Transverse colon (tissue), 4 donors: ENCODE results near the gene LRP1B. TPM values are rescaled to one million over a fixed set of nuclear protein-coding genes. Genes with fewer than 3 reads are reported as not detected.

Experiments used
- DNase-seq: peaks from one replicate; pipeline ENCODE4 v3.0.0-alpha.2; 2019
- H3K27ac ChIP-seq, 4 donors: fragments of 200-600 bp; sonication (generic); 2 replicates each; pipeline ENCODE4 v1.5.1; 2016 to 2018; ENCODE audit warnings: inconsistent platforms in 4 of 4
- H3K27me3 ChIP-seq: fragments of 200-600 bp; sonication (generic); 2 replicates; pipeline ENCODE4 v1.5.1; 2017; ENCODE audit warnings: inconsistent platforms
- H3K36me3 ChIP-seq, 4 donors: fragments of 200-600 bp; sonication (generic); 2 replicates each; pipeline ENCODE4 v1.5.1; 2017 to 2019; ENCODE audit warnings: inconsistent platforms in 4 of 4
- H3K4me1 ChIP-seq, 4 donors: fragments of 200-600 bp; sonication (generic); 2 replicates each; pipeline ENCODE4 v1.5.1; 2017 to 2020; ENCODE audit warnings: inconsistent platforms in 4 of 4
- H3K4me3 ChIP-seq, 4 donors: fragments of 200-600 bp; sonication (generic); 1 replicate in 1 of 4; 2 replicates in 3 of 4; pipeline versions ENCODE4 v1.5.1 to v1.6.1; 2017 to 2019; ENCODE audit warnings: inconsistent platforms in 4 of 4
- H3K9me3 ChIP-seq, 2 donors: fragments of 200-600 bp; sonication (generic); 2 replicates each; pipeline ENCODE4 v1.5.1; 2017 to 2019; ENCODE audit warnings: inconsistent platforms in 2 of 2
- CTCF ChIP-seq, 5 experiments: fragments of 200-600 bp in 3 of 5; fragments of 450-650 bp in 2 of 5; sonication (generic) in 3 of 5; IDR thresholded peaks; 1 replicate in 2 of 5; 2 replicates in 3 of 5; pipeline ENCODE4 v1.5.1; 2016 to 2017; ENCODE audit warnings: antibody characterized with exemption in 5 of 5, inconsistent platforms in 3 of 5, mild to moderate bottlenecking in 2 of 5, moderate library complexity in 1 of 5
- EP300 ChIP-seq: sonication (generic); formaldehyde crosslinking; IDR thresholded peaks from one replicate; pipeline ENCODE4 v1.6.1; 2017; ENCODE audit warnings: antibody characterized with exemption, low read depth
- POLR2A ChIP-seq: fragments of 450-650 bp; IDR thresholded peaks from one replicate; pipeline ENCODE4 v1.6.1; 2016; ENCODE audit warnings: antibody characterized with exemption, mild to moderate bottlenecking, moderate library complexity
- POLR2AphosphoS5 ChIP-seq, 3 donors: sonication (generic); formaldehyde crosslinking; IDR thresholded peaks; one replicate each; pipeline ENCODE4 v1.6.1; 2016; ENCODE audit warnings: antibody characterized with exemption in 3 of 3
- WGBS, 2 donors: methylation state at CpG; one replicate each; pipeline ENCODE4 v1.1.5; 2018; ENCODE audit warnings: low coverage in 1 of 2; 5-methylcytosine and 5-hydroxymethylcytosine counted together
- in situ Hi-C, 4 donors: fragments of 200-750 bp; cut with MboI; loops; one replicate each; pipeline versions ENCODE4 v1.15.0 to v1.15.1; 2017; ENCODE audit warnings: low sequenced_read_pairs in 3 of 4, low pct_ligation_motif_present in 1 of 4, low pct_unique_long_range_greater_than_20kb in 1 of 4
- intact Hi-C: fragments of 100-400 bp; cut with DNase I; formaldehyde crosslinking; loops from one replicate; pipeline ENCODE4 v1.15.1; 2023; ENCODE audit warnings: low total_unique reads
- total RNA-seq, 4 donors: library from RNA; depleted of rRNA; stranded (reverse); fragments of >200 nt; gene quantifications; one replicate each; pipeline ENCODE4 v1.1.0, GENCODE V29; 2016

LRP1B gene
- total RNA-seq, 4 donors from 2014 or later: 0.48 to 5.4 (median 0.82) TPM; not detected in 1

DNA sequence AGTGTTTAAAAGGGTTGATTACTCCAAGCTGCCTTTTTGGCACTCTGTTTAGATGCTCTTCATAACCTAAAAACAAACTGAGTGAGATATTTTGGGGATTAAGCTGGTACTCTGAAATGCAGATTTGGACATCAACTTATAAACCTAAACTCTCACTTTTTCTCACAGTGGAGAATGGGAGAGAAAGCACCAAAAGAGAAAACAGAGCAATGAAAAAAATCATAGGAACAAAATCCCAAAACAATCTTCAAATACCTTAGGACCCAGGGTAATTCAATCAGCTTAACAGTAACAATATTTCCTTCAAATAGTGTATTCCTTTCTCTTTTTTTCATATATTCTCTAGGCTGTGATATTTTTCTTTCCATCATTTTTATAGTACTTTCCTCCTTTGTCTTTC, 11.5 kb downstream of the LRP1B start:
- in situ Hi-C loops: no loop called here
- Histone ChIP-seq H3K4me3 (no peak overlapping the region), H3K27ac (no peak overlapping the region), H3K9me3 (no peaks in the 10 kb centered on the region), H3K27me3 (no peaks in the 10 kb centered on the region), H3K4me1 (no peaks in the 10 kb centered on the region), H3K36me3 (no peaks in the 10 kb centered on the region)
- DNase-seq: no peak
- TF ChIP-seq EP300 (no peak), POLR2AphosphoS5 (IDR thresholded peaks at IDR 0.05) (no peak), POLR2A (no peak), CTCF (IDR thresholded peaks at IDR 0.05) (no peak)
- intact Hi-C loops: no loop called here

GRCh38 chr2:142112757-142113221, 18.0 kb downstream of the LRP1B start:
- no peaks in the 10 kb centered on the region for H3K27me3 ChIP-seq

DNA sequence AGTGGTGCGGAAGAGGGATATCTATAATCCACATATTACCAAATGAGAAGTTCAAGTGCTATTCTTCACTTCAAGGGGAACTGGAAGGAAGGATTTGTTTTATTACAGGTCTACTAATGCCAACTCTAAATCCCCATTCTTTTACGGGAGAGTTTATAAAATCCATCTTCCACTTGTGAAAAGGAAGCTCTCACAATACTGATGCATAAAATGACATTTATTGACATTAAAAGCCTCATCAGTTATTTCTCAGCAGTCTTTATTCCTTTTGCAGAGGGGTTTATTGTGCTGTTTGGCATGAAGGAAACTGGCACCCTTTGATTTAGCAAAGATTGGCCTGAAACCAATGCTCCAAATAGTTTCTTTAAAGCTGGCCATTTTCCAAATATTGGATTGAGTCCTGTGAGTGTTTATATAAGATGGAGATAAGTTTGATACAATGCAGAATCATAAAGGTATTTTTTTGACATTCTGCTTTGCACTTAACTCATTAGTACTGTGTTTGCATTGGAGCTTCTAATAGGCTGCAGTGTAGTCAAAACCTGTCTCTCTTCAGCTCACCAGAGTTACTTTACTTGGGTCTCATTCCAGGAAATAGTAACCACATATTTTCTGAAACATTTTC, 26.6 kb downstream of the LRP1B start:
- no peaks in the 10 kb centered on the region for H3K9me3 ChIP-seq
- no peak overlapping the region for H3K27ac ChIP-seq
- no peaks in the 10 kb centered on the region for H3K4me1 ChIP-seq
- no peak for TF ChIP-seq POLR2AphosphoS5 (IDR thresholded peaks at IDR 0.05)
- no peak for TF ChIP-seq CTCF (IDR thresholded peaks at IDR 0.05)
- TF ChIP-seq EP300: no peak
- no peak for TF ChIP-seq POLR2A
- H3K4me3 ChIP-seq: no peak overlapping the region
- H3K36me3 ChIP-seq: no peaks in the 10 kb centered on the region
- no peak for DNase-seq
- 30 to 55% methylated on average over 2 of the region's 2 CpGs for WGBS, 2 donors
- in situ Hi-C loops (no loop called here), intact Hi-C loops (no loop called here)
- H3K27me3 ChIP-seq: no peaks in the 10 kb centered on the region

More at GRCh38 chr2:142112757-142113221, 18.0 kb downstream of the LRP1B start:
- DNase-seq: no peak
- intact Hi-C loops (no loop called here), in situ Hi-C loops (no loop called here)
- no peaks in the 10 kb centered on the region for H3K36me3 ChIP-seq
- H3K4me3 ChIP-seq: no peak overlapping the region
- H3K27ac ChIP-seq: no peak overlapping the region
- no peak for TF ChIP-seq POLR2A
- TF ChIP-seq POLR2AphosphoS5 (IDR thresholded peaks at IDR 0.05): no peak
- no peak for TF ChIP-seq CTCF (IDR thresholded peaks at IDR 0.05)
- no peak for TF ChIP-seq EP300
- no peaks in the 10 kb centered on the region for H3K4me1 ChIP-seq
- H3K9me3 ChIP-seq: no peaks in the 10 kb centered on the region

- Histone ChIP-seq H3K9me3 (no peaks in the 10 kb centered on the region), H3K36me3 (no peaks in the 10 kb centered on the region), H3K27me3 (no peaks in the 10 kb centered on the region), H3K4me1 (no peaks in the 10 kb centered on the region), H3K27ac (no peak overlapping the region), H3K4me3 (no peak overlapping the region)
- intact Hi-C loops (no loop called here), in situ Hi-C loops (no loop called here)
- 51 to 90% methylated on average over 1 of the region's 1 CpG for WGBS, 2 donors
- no peak for TF ChIP-seq POLR2A
- no peak for TF ChIP-seq CTCF (IDR thresholded peaks at IDR 0.05)
- no peak for TF ChIP-seq EP300
- TF ChIP-seq POLR2AphosphoS5 (IDR thresholded peaks at IDR 0.05): no peak
- no peak for DNase-seq
Measured at GRCh38 chr2:142100970-142101369, 29.8 kb downstream of the LRP1B start.
